Activated T-cell treated with anti-CD3 and anti-CD28 coated beads for 4 hours (primary cell): ENCODE data around the gene GABBR1.

ENCODE experiments used
- DNase-seq: peaks from one replicate; pipeline ENCODE4 v3.0.0-alpha.2; 2020

The GABBR1 gene

GRCh38 chr6:29617782-29618554 is 15.0 kb downstream of the GABBR1 start:
- no peak for DNase-seq

- DNase-seq: no peak
Measured at GRCh38 chr6:29611426-29611825, 21.6 kb downstream of the GABBR1 start.

GRCh38 chr6:29610540-29610939 is 22.4 kb downstream of the GABBR1 start:
- no peak for DNase-seq

GRCh38 chr6:29608131-29608530 is 24.9 kb downstream of the GABBR1 start:
- no peak for DNase-seq

GRCh38 chr6:29603930-29604329 is 29.1 kb downstream of the GABBR1 start:
- DNase-seq: no peak

GRCh38 chr6:29603456-29603855 is 29.5 kb downstream of the GABBR1 start:
- no peak for DNase-seq

GRCh38 chr6:29602564-29603361 is 30.2 kb downstream of the GABBR1 start:
- DNase-seq: no peak

GRCh38 chr6:29598172-29598747 is 34.7 kb downstream of the GABBR1 start:
- DNase-seq: no peak

- no peak for DNase-seq
Measured at GRCh38 chr6:29597184-29597583, 35.8 kb downstream of the GABBR1 start.

- DNase-seq: no peak
Measured at GRCh38 chr6:29596381-29596900, 36.5 kb downstream of the GABBR1 start.

GRCh38 chr6:29593199-29593855 is 39.7 kb downstream of the GABBR1 start:
- no peak for DNase-seq

- DNase-seq: no peak
Measured at GRCh38 chr6:29591677-29592076, 41.3 kb downstream of the GABBR1 start.

GRCh38 chr6:29590218-29590808 is 42.7 kb downstream of the GABBR1 start:
- no peak for DNase-seq

- DNase-seq: peak; percentile 50
Measured at GRCh38 chr6:29589423-29590048, 43.4 kb downstream of the GABBR1 start.

- no peak for DNase-seq
Measured at GRCh38 chr6:29584821-29585220, 48.2 kb downstream of the GABBR1 start, which contains the start of gene OR2H2. OR2H2 (plus strand) TSS chr6:29585121; CDS start chr6:29587945, 2,824 bp downstream.

GRCh38 chr6:29577544-29577943 is 55.4 kb downstream of the GABBR1 start:
- DNase-seq: no peak

GRCh38 chr6:29576056-29576455 is 56.9 kb downstream of the GABBR1 start:
- no peak for DNase-seq

GRCh38 chr6:29567991-29568390 is 65.0 kb downstream of the GABBR1 start:
- DNase-seq: no peak

GRCh38 chr6:29567541-29567940 is 65.4 kb downstream of the GABBR1 start:
- DNase-seq: no peak

GRCh38 chr6:29566856-29567255 is 66.1 kb downstream of the GABBR1 start:
- no peak for DNase-seq

- DNase-seq: no peak
Measured at GRCh38 chr6:29564875-29565274, 68.1 kb downstream of the GABBR1 start.

GRCh38 chr6:29563435-29563965 is 69.5 kb downstream of the GABBR1 start:
- DNase-seq: no peak
